Endothelial cell of umbilical vein (primary cell): Measurements from ENCODE around the gene FBXL17. TPM values are rescaled to one million over a fixed set of nuclear protein-coding genes. Genes with fewer than 3 reads are reported as not detected.
A peak's percentile ranks its signal among the peaks of the same experiment; 100 is the strongest.

ENCODE experiments used
- BruUV-seq: library from RNA; stranded (reverse); fragments of 400-500 nt; replicated peaks from 2 replicates; lab custom pipeline; 2021; lab: Mats Ljungman, UMichigan
- CTCF ChIA-PET: fragments of 300-600, 350-600 bp; sonication (Branson Sonifier 250); formaldehyde crosslinking; loops from one replicate; lab custom pipeline; 2021; ENCODE audit warnings: antibody characterized with exemption, inconsistent platforms; lab: Charles Lee
- POLR2A ChIA-PET: fragments of 300-600, 350-600 bp; sonication (Branson Sonifier 250); formaldehyde crosslinking; loops from one replicate; lab custom pipeline; 2021; ENCODE audit warnings: antibody characterized with exemption, inconsistent platforms; lab: Charles Lee
- DNase-seq: peaks from one replicate; pipeline ENCODE4 v3.0.0-alpha.2; 2011; ENCODE audit warnings: low read depth, low spot score
- FAIRE-seq: peaks from 2 replicates; lab custom pipeline; 2011; peaks lifted over from hg19 to GRCh38; lab: Jason Lieb, UNC
- H2AFZ ChIP-seq: 2 replicates; pipeline ENCODE4 v1.6.0; 2012; ENCODE audit warnings: low read depth, low read length, control low read depth, inconsistent platforms
- H3K27ac ChIP-seq: 2 replicates; pipeline ENCODE4 v1.5.1; 2011; ENCODE audit warnings: low read depth, mild to moderate bottlenecking, control low read depth, low read length, moderate library complexity; ENCODE audit not compliant: insufficient read depth
- H3K27me3 ChIP-seq, 2 experiments: 2 replicates each; pipeline versions ENCODE4 v1.6.0 to v1.6.1; 2011; ENCODE audit warnings: low read length in 2 of 2, mixed read lengths in 1 of 2; ENCODE audit not compliant: control insufficient read depth in 2 of 2, insufficient read depth in 2 of 2
- H3K36me3 ChIP-seq, 2 experiments: 2 replicates in 1 of 2; 3 replicates in 1 of 2; pipeline ENCODE4 v1.5.1; 2011; ENCODE audit warnings: low read length in 2 of 2, mild to moderate bottlenecking in 1 of 2, moderate library complexity in 1 of 2; ENCODE audit not compliant: control insufficient read depth in 2 of 2, insufficient read depth in 2 of 2; ENCODE audit errors: extremely low read depth in 1 of 2
- H3K4me1 ChIP-seq: 3 replicates; pipeline ENCODE4 v1.5.1; 2011; ENCODE audit warnings: mild to moderate bottlenecking, low read length; ENCODE audit not compliant: control insufficient read depth, insufficient read depth; ENCODE audit errors: extremely low read depth
- H3K4me2 ChIP-seq: 2 replicates; pipeline ENCODE4 v1.6.1; 2011; ENCODE audit warnings: low read length, control low read depth, mixed read lengths; ENCODE audit not compliant: insufficient read depth
- H3K4me3 ChIP-seq, 3 experiments: fragments of 200-600 bp in 1 of 3; sonication (generic), shearing (Covaris generic) in 1 of 3; replicated peaks in 1 of 3; 2 replicates each; pipeline ENCODE4 v1.5.1; 2011 to 2016; ENCODE audit warnings: control low read depth in 3 of 3, low read length in 3 of 3, mild to moderate bottlenecking in 2 of 3, inconsistent platforms in 1 of 3, low read depth in 1 of 3, moderate library complexity in 1 of 3; ENCODE audit not compliant: insufficient read depth in 1 of 3
- H3K79me2 ChIP-seq: 2 replicates; pipeline ENCODE4 v1.6.0; 2012; ENCODE audit warnings: low read length, inconsistent platforms; ENCODE audit not compliant: control insufficient read depth, insufficient read depth
- H3K9ac ChIP-seq: replicated peaks from 2 replicates; pipeline ENCODE3; 2011; ENCODE audit warnings: low read length, control low read depth; ENCODE audit not compliant: insufficient read depth; ENCODE audit errors: extremely low read depth
- H3K9me1 ChIP-seq: replicated peaks from 3 replicates; pipeline ENCODE4 v1.6.0; 2011; ENCODE audit warnings: mild to moderate bottlenecking, low read length; ENCODE audit not compliant: control insufficient read depth, insufficient read depth; ENCODE audit errors: extremely low read depth
- H3K9me3 ChIP-seq: replicated peaks from 2 replicates; pipeline ENCODE4 v1.5.1; 2012; ENCODE audit warnings: low read length, inconsistent platforms; ENCODE audit not compliant: control insufficient read depth, insufficient read depth
- H4K20me1 ChIP-seq: replicated peaks from 2 replicates; pipeline ENCODE3; 2011; ENCODE audit warnings: mild to moderate bottlenecking, low read length; ENCODE audit not compliant: control insufficient read depth, insufficient read depth; ENCODE audit errors: extremely low read depth
- EZH2 ChIP-seq: IDR thresholded peaks from 2 replicates; pipeline ENCODE4 v1.6.1; 2012; ENCODE audit warnings: borderline replicate concordance, low read depth, mild to moderate bottlenecking, moderate library complexity, low read length, inconsistent platforms; ENCODE audit not compliant: severe bottlenecking
- FOS ChIP-seq: IDR thresholded peaks from 2 replicates; pipeline ENCODE4 v1.6.1; 2011; ENCODE audit warnings: mild to moderate bottlenecking, low read length, moderate library complexity, borderline replicate concordance; ENCODE audit not compliant: insufficient read depth
- GATA2 ChIP-seq: IDR thresholded peaks from 2 replicates; pipeline ENCODE4 v1.7.0; 2011; ENCODE audit warnings: low read depth, mild to moderate bottlenecking, moderate library complexity, mixed read lengths, low read length; ENCODE audit not compliant: insufficient read length, insufficient read depth
- JUN ChIP-seq: IDR thresholded peaks from 2 replicates; pipeline ENCODE4 v1.6.1; 2011; ENCODE audit warnings: borderline replicate concordance, low read depth; ENCODE audit not compliant: insufficient read length, insufficient read depth
- MYC ChIP-seq: IDR thresholded peaks from one replicate; pipeline ENCODE4 v1.6.1; 2011; ENCODE audit warnings: mild to moderate bottlenecking, low read depth, low read length
- POLR2A ChIP-seq: IDR thresholded peaks from 2 replicates; pipeline ENCODE4 v1.6.1; 2012; ENCODE audit warnings: low read depth, mild to moderate bottlenecking, control low read depth, low read length
- POLR2AphosphoS5 ChIP-seq: IDR thresholded peaks from 2 replicates; pipeline ENCODE4 v1.6.1; 2012; ENCODE audit warnings: low read depth, mild to moderate bottlenecking, control low read depth, low read length, moderate library complexity; ENCODE audit not compliant: insufficient read depth
- dilution Hi-C: fragments of 300-500 bp; cut with MboI; formaldehyde crosslinking; loops from one replicate; pipeline ENCODE4 v1.15.0; 2019; ENCODE audit warnings: low sequenced_read_pairs; ENCODE audit not compliant: extremely low pct_ligation_motif_present
- intact Hi-C: fragments of 100-400 bp; cut with micrococcal nuclease; formaldehyde crosslinking; loops from one replicate; pipeline ENCODE4 v1.10.0; 2022
- polyA plus RNA-seq, 4 experiments: library from polyadenylated mRNA; depleted of rRNA in 3 of 4; stranded (reverse) in 3 of 4; unstranded in 1 of 4; fragments of >200 nt; gene quantifications; 2 replicates each; pipeline versions ENCODE4 v1.2.1 to v1.2.3, GENCODE V29; 2011 to 2012; ENCODE audit warnings: missing spikeins in 1 of 4
- total RNA-seq: library from RNA; stranded (reverse); gene quantifications from 2 replicates; pipeline ENCODE4 v1.2.3, GENCODE V29; 2021
- TF ChIP-seq, protein P1 (sequence below), 2 donors: IDR thresholded peaks; 1 replicate in 1 of 2; 2 replicates in 1 of 2; pipeline ENCODE4 v1.5.1; 2011; ENCODE audit warnings: low read length in 2 of 2, mild to moderate bottlenecking in 2 of 2, moderate library complexity in 2 of 2, control low read depth in 1 of 2, inconsistent platforms in 1 of 2, low read depth in 1 of 2; ENCODE audit not compliant: insufficient read depth in 1 of 2; ENCODE audit errors: extremely low read depth in 1 of 2
- TF ChIP-seq, protein P2 (sequence below): IDR thresholded peaks from 2 replicates; pipeline ENCODE4 v1.6.1; 2011; ENCODE audit not compliant: insufficient read depth, insufficient read length

FBXL17 gene
- total and polyA plus RNA-seq, 2 donors (not counting 3 experiments of a cell fraction or from before 2014, with no cell fraction given): 2.7 to 8.8 TPM

DNA sequence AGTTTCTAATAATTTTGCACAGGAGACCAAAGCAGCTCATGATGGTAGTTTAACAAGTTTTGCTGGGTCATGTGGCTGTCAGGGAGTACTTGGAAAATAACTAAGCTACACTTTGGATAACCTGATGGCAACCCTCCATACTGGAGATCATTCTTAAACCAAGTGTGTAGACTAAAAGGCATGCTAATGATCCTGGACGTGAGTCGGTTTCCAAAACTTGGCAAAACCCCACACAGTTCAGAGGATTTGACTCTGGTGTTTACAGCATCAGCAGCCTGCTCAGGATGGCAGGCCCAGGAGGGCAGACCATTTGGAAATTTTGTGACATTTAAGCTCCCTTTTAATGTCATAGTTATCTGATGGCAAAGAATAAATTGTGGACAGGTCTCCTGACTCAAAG is 514.6 kb downstream of the FBXL17 start:
- ChIA-PET CTCF (interaction anchor here (0.6 kb wide), 1 partner anchor 365 kb away, joined by 5 read pairs; no protein-coding TSS in a partner anchor), POLR2A (no interaction called here)
- Histone ChIP-seq H2AFZ (no peak overlapping the region), H3K4me1 (peaks cover 13% of the 10 kb centered on the region), H3K9me1 (no peaks in the 10 kb centered on the region), H3K4me3 (no peak overlapping the region), H3K9ac (no peak overlapping the region), H3K9me3 (no peaks in the 10 kb centered on the region), H3K27me3 (no peaks in the 10 kb centered on the region), H4K20me1 (no peaks in the 10 kb centered on the region), H3K27ac (no peak overlapping the region), H3K4me2 (no peak overlapping the region), H3K79me2 (no peaks in the 10 kb centered on the region), H3K36me3 (no peaks in the 10 kb centered on the region)
- DNase-seq: no peak
- TF ChIP-seq, protein P1, sequence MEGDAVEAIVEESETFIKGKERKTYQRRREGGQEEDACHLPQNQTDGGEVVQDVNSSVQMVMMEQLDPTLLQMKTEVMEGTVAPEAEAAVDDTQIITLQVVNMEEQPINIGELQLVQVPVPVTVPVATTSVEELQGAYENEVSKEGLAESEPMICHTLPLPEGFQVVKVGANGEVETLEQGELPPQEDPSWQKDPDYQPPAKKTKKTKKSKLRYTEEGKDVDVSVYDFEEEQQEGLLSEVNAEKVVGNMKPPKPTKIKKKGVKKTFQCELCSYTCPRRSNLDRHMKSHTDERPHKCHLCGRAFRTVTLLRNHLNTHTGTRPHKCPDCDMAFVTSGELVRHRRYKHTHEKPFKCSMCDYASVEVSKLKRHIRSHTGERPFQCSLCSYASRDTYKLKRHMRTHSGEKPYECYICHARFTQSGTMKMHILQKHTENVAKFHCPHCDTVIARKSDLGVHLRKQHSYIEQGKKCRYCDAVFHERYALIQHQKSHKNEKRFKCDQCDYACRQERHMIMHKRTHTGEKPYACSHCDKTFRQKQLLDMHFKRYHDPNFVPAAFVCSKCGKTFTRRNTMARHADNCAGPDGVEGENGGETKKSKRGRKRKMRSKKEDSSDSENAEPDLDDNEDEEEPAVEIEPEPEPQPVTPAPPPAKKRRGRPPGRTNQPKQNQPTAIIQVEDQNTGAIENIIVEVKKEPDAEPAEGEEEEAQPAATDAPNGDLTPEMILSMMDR (IDR thresholded peaks at IDR 0.05; ENCODE audit: extremely low read depth in 1 of 2, insufficient read depth in 1 of 2, low read depth in 1 of 2, low read length in 2 of 2): no peak
- TF ChIP-seq POLR2AphosphoS5 (no peak), FOS (no peak), GATA2 (no peak)
- BruUV-seq: no TSS peak
- dilution Hi-C loops (no loop called here), intact Hi-C loops (no loop called here)
- no peak for FAIRE-seq

DNA sequence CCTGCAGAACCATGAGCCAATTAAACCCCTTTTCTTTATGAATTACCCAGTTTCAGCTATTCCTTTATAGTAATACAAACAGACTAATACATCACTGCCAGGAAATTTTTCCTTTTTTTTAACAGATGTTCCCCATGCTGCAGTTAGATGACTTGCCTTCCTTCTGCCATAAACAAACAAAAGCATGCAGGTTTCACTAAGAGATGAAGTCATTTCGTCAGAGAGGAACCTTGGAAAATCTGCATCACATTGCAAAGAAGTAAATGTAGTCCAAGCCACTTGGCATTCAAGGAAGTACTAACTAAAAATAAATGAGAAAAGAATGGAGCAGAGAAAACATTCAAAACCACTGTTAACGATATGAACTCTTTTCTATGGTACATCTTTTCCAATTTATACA is 517.1 kb downstream of the FBXL17 start:
- TF ChIP-seq JUN (no peak), EZH2 (no peak), FOS (no peak), GATA2 (no peak), MYC (no peak), POLR2A (no peak), POLR2AphosphoS5 (no peak)
- TF ChIP-seq, protein P1 (IDR thresholded peaks at IDR 0.05; ENCODE audit: extremely low read depth in 1 of 2, insufficient read depth in 1 of 2, low read depth in 1 of 2, low read length in 2 of 2): no peak
- TF ChIP-seq, protein P2, sequence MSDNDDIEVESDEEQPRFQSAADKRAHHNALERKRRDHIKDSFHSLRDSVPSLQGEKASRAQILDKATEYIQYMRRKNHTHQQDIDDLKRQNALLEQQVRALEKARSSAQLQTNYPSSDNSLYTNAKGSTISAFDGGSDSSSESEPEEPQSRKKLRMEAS: no peak

More for the DNA sequence above, 517.1 kb downstream of the FBXL17 start:
- ChIA-PET CTCF (no interaction called here), POLR2A (no interaction called here)
- Histone ChIP-seq H3K4me1 (peaks cover 9% of the 10 kb centered on the region), H2AFZ (no peak overlapping the region), H3K27ac (no peak overlapping the region), H4K20me1 (no peaks in the 10 kb centered on the region), H3K9me3 (no peaks in the 10 kb centered on the region), H3K27me3 (no peaks in the 10 kb centered on the region), H3K79me2 (no peaks in the 10 kb centered on the region), H3K9me1 (no peaks in the 10 kb centered on the region), H3K36me3 (no peaks in the 10 kb centered on the region), H3K9ac (no peak overlapping the region), H3K4me2 (no peak overlapping the region), H3K4me3 (no peak overlapping the region)
- no TSS peak for BruUV-seq
- DNase-seq: peak; percentile 31
- FAIRE-seq: no peak
- intact Hi-C loops (no loop called here), dilution Hi-C loops (no loop called here)
